Mammary epithelial cell (primary cell): ENCODE results near the gene ENO4.

Experiments used
- EZH2 ChIP-seq: IDR thresholded peaks from 2 replicates; pipeline ENCODE4 v1.6.1; 2012; ENCODE audit warnings: low read length, inconsistent platforms, borderline replicate concordance
- TF ChIP-seq, protein P1 (sequence below), 2 donors: IDR thresholded peaks in 1 of 2; conservative IDR thresholded peaks in 1 of 2; 2 replicates each; pipeline ENCODE4 v1.5.1; 2011 to 2012; ENCODE audit warnings: inconsistent platforms in 2 of 2, low read length in 2 of 2, mild to moderate bottlenecking in 2 of 2, control low read depth in 1 of 2, low read depth in 1 of 2; ENCODE audit not compliant: insufficient read depth in 1 of 2; ENCODE audit errors: extremely low read depth in 1 of 2

- TF ChIP-seq, protein P1, sequence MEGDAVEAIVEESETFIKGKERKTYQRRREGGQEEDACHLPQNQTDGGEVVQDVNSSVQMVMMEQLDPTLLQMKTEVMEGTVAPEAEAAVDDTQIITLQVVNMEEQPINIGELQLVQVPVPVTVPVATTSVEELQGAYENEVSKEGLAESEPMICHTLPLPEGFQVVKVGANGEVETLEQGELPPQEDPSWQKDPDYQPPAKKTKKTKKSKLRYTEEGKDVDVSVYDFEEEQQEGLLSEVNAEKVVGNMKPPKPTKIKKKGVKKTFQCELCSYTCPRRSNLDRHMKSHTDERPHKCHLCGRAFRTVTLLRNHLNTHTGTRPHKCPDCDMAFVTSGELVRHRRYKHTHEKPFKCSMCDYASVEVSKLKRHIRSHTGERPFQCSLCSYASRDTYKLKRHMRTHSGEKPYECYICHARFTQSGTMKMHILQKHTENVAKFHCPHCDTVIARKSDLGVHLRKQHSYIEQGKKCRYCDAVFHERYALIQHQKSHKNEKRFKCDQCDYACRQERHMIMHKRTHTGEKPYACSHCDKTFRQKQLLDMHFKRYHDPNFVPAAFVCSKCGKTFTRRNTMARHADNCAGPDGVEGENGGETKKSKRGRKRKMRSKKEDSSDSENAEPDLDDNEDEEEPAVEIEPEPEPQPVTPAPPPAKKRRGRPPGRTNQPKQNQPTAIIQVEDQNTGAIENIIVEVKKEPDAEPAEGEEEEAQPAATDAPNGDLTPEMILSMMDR (conservative IDR thresholded peaks at IDR 0.05 in 1 of 2, IDR thresholded peaks at IDR 0.05 in 1 of 2; ENCODE audit: extremely low read depth in 1 of 2, insufficient read depth in 1 of 2, low read depth in 1 of 2, low read length in 2 of 2), result no peak
- TF ChIP-seq EZH2, result no peak
Measured at GRCh38 chr10:116919164-116919563, 69.9 kb downstream of the ENO4 start.
